ENCODE results near the gene ZC3H7B.

DNA sequence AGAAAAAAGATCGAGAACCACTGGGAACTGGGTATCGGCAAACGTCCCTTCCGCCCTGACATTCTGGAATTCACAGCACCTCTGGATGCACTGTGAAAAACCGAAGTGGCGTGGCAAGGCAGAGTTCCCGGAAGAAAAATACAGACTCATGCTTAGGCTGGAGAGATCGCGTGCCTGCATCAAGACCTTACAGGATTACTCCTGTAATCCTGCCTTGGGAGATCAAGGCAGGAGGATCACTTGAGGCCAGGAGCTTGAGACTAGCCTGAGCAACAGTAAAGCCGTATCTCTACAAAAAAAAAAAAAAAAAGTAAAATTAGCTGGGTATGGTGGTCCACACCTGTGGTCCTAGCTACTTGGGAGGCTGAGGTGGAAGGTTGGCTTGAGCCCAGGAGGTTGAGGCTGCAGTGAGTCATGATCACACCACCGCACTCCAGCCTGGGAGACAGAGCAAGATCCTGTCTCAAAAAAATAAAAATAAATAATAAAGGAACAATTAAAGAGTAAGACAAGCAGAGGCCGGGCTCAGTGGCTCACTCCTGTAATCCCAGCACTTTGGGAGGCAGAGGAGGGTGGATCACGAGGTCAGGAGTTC lies 60.5 kb downstream of the ZC3H7B start:
- TF ChIP-seq, protein P1, sequence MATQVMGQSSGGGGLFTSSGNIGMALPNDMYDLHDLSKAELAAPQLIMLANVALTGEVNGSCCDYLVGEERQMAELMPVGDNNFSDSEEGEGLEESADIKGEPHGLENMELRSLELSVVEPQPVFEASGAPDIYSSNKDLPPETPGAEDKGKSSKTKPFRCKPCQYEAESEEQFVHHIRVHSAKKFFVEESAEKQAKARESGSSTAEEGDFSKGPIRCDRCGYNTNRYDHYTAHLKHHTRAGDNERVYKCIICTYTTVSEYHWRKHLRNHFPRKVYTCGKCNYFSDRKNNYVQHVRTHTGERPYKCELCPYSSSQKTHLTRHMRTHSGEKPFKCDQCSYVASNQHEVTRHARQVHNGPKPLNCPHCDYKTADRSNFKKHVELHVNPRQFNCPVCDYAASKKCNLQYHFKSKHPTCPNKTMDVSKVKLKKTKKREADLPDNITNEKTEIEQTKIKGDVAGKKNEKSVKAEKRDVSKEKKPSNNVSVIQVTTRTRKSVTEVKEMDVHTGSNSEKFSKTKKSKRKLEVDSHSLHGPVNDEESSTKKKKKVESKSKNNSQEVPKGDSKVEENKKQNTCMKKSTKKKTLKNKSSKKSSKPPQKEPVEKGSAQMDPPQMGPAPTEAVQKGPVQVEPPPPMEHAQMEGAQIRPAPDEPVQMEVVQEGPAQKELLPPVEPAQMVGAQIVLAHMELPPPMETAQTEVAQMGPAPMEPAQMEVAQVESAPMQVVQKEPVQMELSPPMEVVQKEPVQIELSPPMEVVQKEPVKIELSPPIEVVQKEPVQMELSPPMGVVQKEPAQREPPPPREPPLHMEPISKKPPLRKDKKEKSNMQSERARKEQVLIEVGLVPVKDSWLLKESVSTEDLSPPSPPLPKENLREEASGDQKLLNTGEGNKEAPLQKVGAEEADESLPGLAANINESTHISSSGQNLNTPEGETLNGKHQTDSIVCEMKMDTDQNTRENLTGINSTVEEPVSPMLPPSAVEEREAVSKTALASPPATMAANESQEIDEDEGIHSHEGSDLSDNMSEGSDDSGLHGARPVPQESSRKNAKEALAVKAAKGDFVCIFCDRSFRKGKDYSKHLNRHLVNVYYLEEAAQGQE (IDR thresholded peaks at IDR 0.05; ENCODE audit: low read depth), result no peak
- TF ChIP-seq CEBPB (IDR thresholded peaks at IDR 0.05) (no peak), FOXM1 (IDR thresholded peaks at IDR 0.05; ENCODE audit: borderline replicate concordance, low read depth) (no peak), YY1 (IDR thresholded peaks at IDR 0.05; ENCODE audit: low read depth) (no peak), EGR1 (IDR thresholded peaks at IDR 0.05) (no peak)
- TF ChIP-seq, protein P2, sequence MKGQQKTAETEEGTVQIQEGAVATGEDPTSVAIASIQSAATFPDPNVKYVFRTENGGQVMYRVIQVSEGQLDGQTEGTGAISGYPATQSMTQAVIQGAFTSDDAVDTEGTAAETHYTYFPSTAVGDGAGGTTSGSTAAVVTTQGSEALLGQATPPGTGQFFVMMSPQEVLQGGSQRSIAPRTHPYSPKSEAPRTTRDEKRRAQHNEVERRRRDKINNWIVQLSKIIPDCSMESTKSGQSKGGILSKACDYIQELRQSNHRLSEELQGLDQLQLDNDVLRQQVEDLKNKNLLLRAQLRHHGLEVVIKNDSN (IDR thresholded peaks at IDR 0.05), result no peak
